ENCODE results near the gene RNF126.

DNA sequence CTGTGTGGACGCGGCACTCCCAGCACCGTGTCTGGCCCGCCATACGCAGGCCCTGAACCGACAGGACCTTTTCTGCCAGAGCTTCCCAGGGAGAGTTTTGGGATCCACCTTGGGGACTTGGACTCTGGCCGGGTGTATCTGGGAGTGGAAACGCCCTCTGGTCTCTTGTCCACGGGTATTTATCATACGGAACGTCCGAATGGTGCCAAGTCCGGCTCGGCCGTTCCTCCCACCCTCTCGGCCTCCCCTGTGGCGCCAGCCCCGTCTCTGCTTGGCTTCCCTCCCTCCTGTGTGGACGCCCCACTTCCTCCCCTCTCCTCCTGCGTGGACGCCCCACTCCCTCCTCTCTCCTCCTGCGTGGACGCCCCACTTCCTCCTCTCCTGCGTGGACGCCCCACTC, 61.2 kb downstream of the RNF126 start:
- TF ChIP-seq POLR2A (IDR thresholded peaks at IDR 0.05) (no peak), CTCF (IDR thresholded peaks at IDR 0.05) (no peak)
